ENCODE data around the gene MFSD12.
A peak's percentile ranks its signal among the peaks of the same experiment; 100 is the strongest.

Gene MFSD12

GRCh38 chr19:3573162-3573857, 15.9 kb upstream of the MFSD12 start:
- Histone ChIP-seq H3K9me3 (ENCODE audit: insufficient read depth, low read length) (no peaks in the 10 kb centered on the region), H3K9me2 (replicated peaks; ENCODE audit: insufficient read depth, low read length) (no peaks in the 10 kb centered on the region), H3K79me2 (ENCODE audit: insufficient read depth, low read length) (no peaks in the 10 kb centered on the region), H3K4me2 (ENCODE audit: low read depth, low read length, poor library complexity, severe bottlenecking) (peak overlapping the region; percentile 89), H3F3A (ENCODE audit: insufficient read depth) (no peaks in the 10 kb centered on the region), H3K36me3 (ENCODE audit: low read length) (no peaks in the 10 kb centered on the region), H2AFZ (ENCODE audit: low read depth, low read length, severe bottlenecking) (no peak overlapping the region), H3K27me3 (ENCODE audit: low read length) (no peaks in the 10 kb centered on the region), H3K27ac (ENCODE audit: low read depth, low read length) (no peak overlapping the region; the same call in 1 of the 2 replicates), H4K20me1 (ENCODE audit: low read depth, low read length) (no peaks in the 10 kb centered on the region), H3K9ac (ENCODE audit: low read length) (peak overlapping the region; percentile 79), H3K4me3 (ENCODE audit: insufficient read depth, low read length, poor library complexity, severe bottlenecking) (peak overlapping the region; percentile 78)
- TF ChIP-seq EZH2phosphoT487 (conservative IDR thresholded peaks at IDR 0.05; ENCODE audit: low read length): no peak
- TF ChIP-seq, protein P1, sequence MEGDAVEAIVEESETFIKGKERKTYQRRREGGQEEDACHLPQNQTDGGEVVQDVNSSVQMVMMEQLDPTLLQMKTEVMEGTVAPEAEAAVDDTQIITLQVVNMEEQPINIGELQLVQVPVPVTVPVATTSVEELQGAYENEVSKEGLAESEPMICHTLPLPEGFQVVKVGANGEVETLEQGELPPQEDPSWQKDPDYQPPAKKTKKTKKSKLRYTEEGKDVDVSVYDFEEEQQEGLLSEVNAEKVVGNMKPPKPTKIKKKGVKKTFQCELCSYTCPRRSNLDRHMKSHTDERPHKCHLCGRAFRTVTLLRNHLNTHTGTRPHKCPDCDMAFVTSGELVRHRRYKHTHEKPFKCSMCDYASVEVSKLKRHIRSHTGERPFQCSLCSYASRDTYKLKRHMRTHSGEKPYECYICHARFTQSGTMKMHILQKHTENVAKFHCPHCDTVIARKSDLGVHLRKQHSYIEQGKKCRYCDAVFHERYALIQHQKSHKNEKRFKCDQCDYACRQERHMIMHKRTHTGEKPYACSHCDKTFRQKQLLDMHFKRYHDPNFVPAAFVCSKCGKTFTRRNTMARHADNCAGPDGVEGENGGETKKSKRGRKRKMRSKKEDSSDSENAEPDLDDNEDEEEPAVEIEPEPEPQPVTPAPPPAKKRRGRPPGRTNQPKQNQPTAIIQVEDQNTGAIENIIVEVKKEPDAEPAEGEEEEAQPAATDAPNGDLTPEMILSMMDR (IDR thresholded peaks at IDR 0.05; ENCODE audit: insufficient read depth, low read length, poor library complexity, severe bottlenecking): no peak

DNA sequence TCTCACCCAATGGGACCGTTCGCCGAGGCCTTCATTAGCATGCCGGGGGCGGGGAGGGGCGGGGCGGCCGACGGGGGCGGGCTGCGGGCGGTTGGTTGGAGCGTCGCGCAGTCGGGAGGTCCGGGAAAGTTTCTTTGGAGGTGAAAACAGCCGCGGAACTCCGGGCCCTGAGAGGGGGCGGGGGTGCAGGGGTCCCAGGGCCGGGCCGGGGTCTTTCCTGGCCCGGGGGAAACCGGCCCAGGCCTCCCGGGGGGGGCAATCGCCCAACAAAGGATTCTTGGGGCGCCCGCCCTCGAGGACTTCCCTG, 15.4 kb upstream of the MFSD12 start, which contains the start of gene HMG20B:
Gene HMG20B, plus strand, starts transcription at position 90 of the 307 bp plus-strand sequence. CDS start 366 bp downstream, outside the sequence.
- TF ChIP-seq EZH2phosphoT487 (conservative IDR thresholded peaks at IDR 0.05; ENCODE audit: low read length): no peak
- TF ChIP-seq, protein P1 (IDR thresholded peaks at IDR 0.05; ENCODE audit: insufficient read depth, low read length, poor library complexity, severe bottlenecking): no peak
- Histone ChIP-seq H3K27me3 (ENCODE audit: low read length) (no peaks in the 10 kb centered on the region), H4K20me1 (ENCODE audit: low read depth, low read length) (no peaks in the 10 kb centered on the region), H3K9me2 (replicated peaks; ENCODE audit: insufficient read depth, low read length) (no peaks in the 10 kb centered on the region), H3K9ac (ENCODE audit: low read length) (peak within 1 kb of the TSS; percentile 79), H3K36me3 (ENCODE audit: low read length) (no peaks in the 10 kb centered on the region), H3K79me2 (ENCODE audit: insufficient read depth, low read length) (no peaks in the 10 kb centered on the region), H3K4me2 (ENCODE audit: low read depth, low read length, poor library complexity, severe bottlenecking) (peak within 1 kb of the TSS; percentile 89), H3K4me3 (ENCODE audit: insufficient read depth, low read length, poor library complexity, severe bottlenecking) (peak within 1 kb of the TSS; percentile 78), H2AFZ (ENCODE audit: low read depth, low read length, severe bottlenecking) (peak within 1 kb of the TSS; percentile 71), H3K27ac (ENCODE audit: low read depth, low read length) (no peak within 1 kb of the TSS; the same call in 1 of the 2 replicates), H3F3A (ENCODE audit: insufficient read depth) (no peaks in the 10 kb centered on the region), H3K9me3 (ENCODE audit: insufficient read depth, low read length) (no peaks in the 10 kb centered on the region)

GRCh38 chr19:3572132-3572854, 14.9 kb upstream of the MFSD12 start:
- H3K36me3 ChIP-seq (ENCODE audit: low read length): no peaks in the 10 kb centered on the region
- H3K4me3 ChIP-seq (ENCODE audit: insufficient read depth, low read length, poor library complexity, severe bottlenecking): peak overlapping the region; percentile 50
- H3F3A ChIP-seq (ENCODE audit: insufficient read depth): no peaks in the 10 kb centered on the region
- H3K79me2 ChIP-seq (ENCODE audit: insufficient read depth, low read length): no peaks in the 10 kb centered on the region
- H2AFZ ChIP-seq (ENCODE audit: low read depth, low read length, severe bottlenecking): peak overlapping the region; percentile 71
- H3K27me3 ChIP-seq (ENCODE audit: low read length): no peaks in the 10 kb centered on the region
- H3K9me2 ChIP-seq (replicated peaks; ENCODE audit: insufficient read depth, low read length): no peaks in the 10 kb centered on the region
- TF ChIP-seq, protein P1 (IDR thresholded peaks at IDR 0.05; ENCODE audit: insufficient read depth, low read length, poor library complexity, severe bottlenecking): no peak
- TF ChIP-seq EZH2phosphoT487 (conservative IDR thresholded peaks at IDR 0.05; ENCODE audit: low read length): no peak
- H3K27ac ChIP-seq (ENCODE audit: low read depth, low read length): no peak overlapping the region
- peak overlapping the region; percentile 45 for H3K9ac ChIP-seq (ENCODE audit: low read length)
- peak overlapping the region; percentile 83 for H3K4me2 ChIP-seq (ENCODE audit: low read depth, low read length, poor library complexity, severe bottlenecking)
- no peaks in the 10 kb centered on the region for H4K20me1 ChIP-seq (ENCODE audit: low read depth, low read length)
- H3K9me3 ChIP-seq (ENCODE audit: insufficient read depth, low read length): no peaks in the 10 kb centered on the region
